Activated CD8-positive, alpha-beta memory T cell treated with anti-CD3 and anti-CD28 coated beads, Interleukin-2, amount 50 U/mL, for 48 hours (primary cell): ENCODE measurements around the gene PCGF2.
"Not testable (repeated sequence)": the region's sequence is repeated elsewhere in the genome, so short reads cannot be mapped to it uniquely, and the experiment has no call there.

Source experiments
- DNase-seq: peaks from one replicate; pipeline ENCODE4 v3.0.0-alpha.2; 2020

Gene PCGF2

GRCh38 chr17:38748149-38748891 is at the start of gene PCGF2:
TSS of gene PCGF2 (minus strand) at chr17:38748336. CDS start at chr17:38740402, 7,934 bp downstream.
- no peak for DNase-seq

- DNase-seq, result no peak
These were observed 49.7 kb upstream of the PCGF2 start for GRCh38 chr17:38797828-38798227.

GRCh38 chr17:38797158-38797490 is 49.0 kb upstream of the PCGF2 start:
- DNase-seq, result no peak

GRCh38 chr17:38796451-38797157 is 48.5 kb upstream of the PCGF2 start:
- no peak for DNase-seq

- DNase-seq, result no peak
These were observed 46.1 kb upstream of the PCGF2 start for GRCh38 chr17:38794221-38794620.

- DNase-seq, result no peak
These were observed 43.0 kb upstream of the PCGF2 start for GRCh38 chr17:38791162-38791561.

GRCh38 chr17:38790148-38790707 is 42.1 kb upstream of the PCGF2 start:
- not testable (repeated sequence) for DNase-seq

- DNase-seq, result no peak
These were observed 41.0 kb upstream of the PCGF2 start for GRCh38 chr17:38789185-38789584.

- DNase-seq, result not testable (repeated sequence)
These were observed 39.9 kb upstream of the PCGF2 start for GRCh38 chr17:38787999-38788398.

GRCh38 chr17:38786372-38786771 is 38.2 kb upstream of the PCGF2 start:
- no peak for DNase-seq

GRCh38 chr17:38783227-38783626 is 35.1 kb upstream of the PCGF2 start:
- DNase-seq, result no peak

GRCh38 chr17:38779965-38780752 is 32.0 kb upstream of the PCGF2 start:
- no peak for DNase-seq

GRCh38 chr17:38777641-38778250 is 29.6 kb upstream of the PCGF2 start:
- no peak for DNase-seq

GRCh38 chr17:38773258-38773657 is 25.1 kb upstream of the PCGF2 start:
- DNase-seq, result no peak

GRCh38 chr17:38768417-38768816 is 20.3 kb upstream of the PCGF2 start:
- DNase-seq, result no peak

- no peak for DNase-seq
These were observed 18.2 kb upstream of the PCGF2 start for GRCh38 chr17:38766341-38766740.

- DNase-seq, result no peak
These were observed 14.1 kb upstream of the PCGF2 start for GRCh38 chr17:38762231-38762630.

- DNase-seq, result no peak
These were observed 13.5 kb upstream of the PCGF2 start for GRCh38 chr17:38761612-38762011.

GRCh38 chr17:38753071-38753506 is 5.0 kb upstream of the PCGF2 start:
- no peak for DNase-seq

GRCh38 chr17:38752308-38753070 is 4.4 kb upstream of the PCGF2 start, which contains the start of gene PSMB3:
TSS of gene PSMB3 (plus strand) at chr17:38752741. CDS start at chr17:38752827, 86 bp downstream.
- peak; percentile 95 for DNase-seq

GRCh38 chr17:38751808-38752307 is 3.7 kb upstream of the PCGF2 start:
- peak; percentile 100 for DNase-seq
